ENCODE results near the gene GDPGP1. TPM values are rescaled to one million over a fixed set of nuclear protein-coding genes. Genes with fewer than 3 reads are reported as not detected.

GDPGP1 gene
- total RNA-seq, 1 donor from 2014 or later = 4.1 TPM

- Histone ChIP-seq H3K27me3 (ENCODE audit: insufficient read depth, low read length) (no peaks in the 10 kb centered on the region), H3K4me1 (ENCODE audit: insufficient read depth, low read length) (peaks cover 26% of the 10 kb centered on the region), H3K27ac (ENCODE audit: low read depth, low read length) (peak overlapping the region; percentile 21), H3K4me3 (ENCODE audit: insufficient read depth, low read depth, low read length) (no peak overlapping the region), H2AFZ (ENCODE audit: low read depth, low read length) (peak overlapping the region; percentile 84), H3K79me2 (ENCODE audit: insufficient read depth, low read length) (no peaks in the 10 kb centered on the region), H3K9ac (ENCODE audit: low read length) (peak overlapping the region; percentile 23), H3K9me3 (ENCODE audit: insufficient read depth, low read depth, low read length) (no peaks in the 10 kb centered on the region), H3K4me2 (ENCODE audit: low read length) (peak overlapping the region; percentile 76), H3K36me3 (ENCODE audit: insufficient read depth, low read length) (no peaks in the 10 kb centered on the region), H4K20me1 (ENCODE audit: insufficient read depth, low read length) (no peaks in the 10 kb centered on the region)
- H3K36me3 Mint-ChIP-seq (ENCODE audit: low read depth, unreplicated experiment) = peaks cover 2% of the 10 kb centered on the region
- peaks cover 3% of the 10 kb centered on the region for H3K4me1 Mint-ChIP-seq (ENCODE audit: low read depth, unreplicated experiment)
- peak overlapping the region; percentile 58 for H3K27ac Mint-ChIP-seq (ENCODE audit: unreplicated experiment)
- H3K9me3 Mint-ChIP-seq (ENCODE audit: unreplicated experiment) = peaks cover 2% of the 10 kb centered on the region
- DNase-seq (ENCODE audit: low read depth) (no peak), FAIRE-seq (no peak)
- no peaks in the 10 kb centered on the region for H3K27me3 Mint-ChIP-seq (ENCODE audit: low read depth, unreplicated experiment)
- H3K4me3 Mint-ChIP-seq (ENCODE audit: unreplicated experiment) = no peak overlapping the region
- TF ChIP-seq CTCF (IDR thresholded peaks at IDR 0.05; ENCODE audit: insufficient read depth, low read depth, low read length) (no peak), EZH2 (IDR thresholded peaks at IDR 0.05; ENCODE audit: insufficient read depth, low read length) (no peak)
Observed at GRCh38 chr15:90212221-90213098, 21.5 kb upstream of the GDPGP1 start.

DNA sequence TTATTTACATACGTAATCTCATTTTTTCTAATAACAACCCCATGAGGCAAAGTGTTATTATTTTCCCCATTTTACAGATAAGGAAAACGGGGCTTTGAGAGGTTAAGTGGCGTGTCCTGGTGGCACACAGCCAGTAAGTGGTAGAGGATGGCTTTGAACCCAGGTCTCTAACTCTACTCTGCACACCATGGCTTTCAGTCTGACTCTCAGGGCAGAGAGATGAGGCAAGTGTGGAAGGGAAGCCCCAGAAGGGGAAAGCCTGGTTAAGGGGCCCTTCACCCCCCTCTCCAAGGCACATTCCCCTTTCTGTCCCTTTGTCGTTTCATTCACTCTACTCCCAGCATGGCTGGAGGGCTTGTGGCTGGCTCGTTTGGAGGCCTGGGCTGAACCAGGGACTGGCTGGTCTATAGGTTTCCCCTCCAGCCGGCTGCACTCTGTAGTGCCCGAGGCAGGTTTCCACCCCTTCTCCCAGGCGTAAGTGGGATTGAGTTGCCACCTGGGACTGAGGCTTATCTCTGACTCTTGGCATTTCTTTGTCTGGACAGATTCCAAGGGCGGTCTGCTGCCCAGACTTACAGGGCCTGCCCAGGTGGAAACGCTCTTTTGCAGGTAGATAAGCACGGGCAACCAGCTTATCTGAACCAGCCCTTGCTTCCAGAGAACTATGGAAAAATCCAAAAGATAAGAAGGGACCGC lies 20.7 kb upstream of the GDPGP1 start:
- Histone ChIP-seq H3K36me3 (ENCODE audit: insufficient read depth, low read length) (no peaks in the 10 kb centered on the region), H3K27me3 (ENCODE audit: insufficient read depth, low read length) (no peaks in the 10 kb centered on the region), H3K79me2 (ENCODE audit: insufficient read depth, low read length) (no peaks in the 10 kb centered on the region), H3K4me3 (ENCODE audit: insufficient read depth, low read depth, low read length) (no peak overlapping the region), H3K4me1 (ENCODE audit: insufficient read depth, low read length) (peaks cover 26% of the 10 kb centered on the region), H2AFZ (ENCODE audit: low read depth, low read length) (no peak overlapping the region), H4K20me1 (ENCODE audit: insufficient read depth, low read length) (no peaks in the 10 kb centered on the region), H3K4me2 (ENCODE audit: low read length) (no peak overlapping the region), H3K9me3 (ENCODE audit: insufficient read depth, low read depth, low read length) (no peaks in the 10 kb centered on the region), H3K27ac (ENCODE audit: low read depth, low read length) (no peak overlapping the region), H3K9ac (ENCODE audit: low read length) (no peak overlapping the region)
- H3K9me3 Mint-ChIP-seq (ENCODE audit: unreplicated experiment) = peaks cover 2% of the 10 kb centered on the region
- H3K36me3 Mint-ChIP-seq (ENCODE audit: low read depth, unreplicated experiment) = peaks cover 2% of the 10 kb centered on the region
- peaks cover 3% of the 10 kb centered on the region for H3K4me1 Mint-ChIP-seq (ENCODE audit: low read depth, unreplicated experiment)
- no peak overlapping the region for H3K4me3 Mint-ChIP-seq (ENCODE audit: unreplicated experiment)
- FAIRE-seq (no peak), DNase-seq (ENCODE audit: low read depth) (no peak)
- no peak for TF ChIP-seq CTCF (IDR thresholded peaks at IDR 0.05; ENCODE audit: insufficient read depth, low read depth, low read length)
- no peak for TF ChIP-seq EZH2 (IDR thresholded peaks at IDR 0.05; ENCODE audit: insufficient read depth, low read length)
- H3K27ac Mint-ChIP-seq (ENCODE audit: unreplicated experiment) = no peak overlapping the region
- no peaks in the 10 kb centered on the region for H3K27me3 Mint-ChIP-seq (ENCODE audit: low read depth, unreplicated experiment)
